HG03520 (cell line): ENCODE measurements around the gene UGGT2.
"Not testable (repeated sequence)": the region's sequence is repeated elsewhere in the genome, so short reads cannot be mapped to it uniquely, and the experiment has no call there.

Experiments
- ATAC-seq: cut with Tn5 transposase; IDR thresholded peaks from one replicate; pipeline ENCODE4 v1.9.1; 2021; ENCODE audit warnings: mild to moderate bottlenecking, moderate library complexity; ENCODE audit not compliant: unreplicated experiment

UGGT2 gene

GRCh38 chr13:96053003-96053703 lies at the start of gene UGGT2:
Gene UGGT2, minus strand, starts transcription at chr13:96053401. Its CDS starts 89 bp downstream, at chr13:96053312.
- ATAC-seq: peak; percentile 92

GRCh38 chr13:96100457-96101220 lies 47.4 kb upstream of the UGGT2 start:
- ATAC-seq: no peak

GRCh38 chr13:96093296-96094006 lies 40.2 kb upstream of the UGGT2 start:
- no peak for ATAC-seq

GRCh38 chr13:96091164-96092117 lies 38.2 kb upstream of the UGGT2 start:
- no peak for ATAC-seq

- ATAC-seq: peak; percentile 38
These were observed 37.3 kb upstream of the UGGT2 start for GRCh38 chr13:96090240-96091101.

GRCh38 chr13:96089749-96090239 lies 36.6 kb upstream of the UGGT2 start, which contains the start of gene HS6ST3:
Gene HS6ST3, plus strand, starts transcription at chr13:96090107.
- peak; percentile 35 for ATAC-seq

GRCh38 chr13:96089139-96089538 lies 35.9 kb upstream of the UGGT2 start:
- ATAC-seq: no peak

- no peak for ATAC-seq
These were observed 33.5 kb upstream of the UGGT2 start for GRCh38 chr13:96086736-96087135.

- ATAC-seq: no peak
These were observed 29.4 kb upstream of the UGGT2 start for GRCh38 chr13:96082640-96083039.

GRCh38 chr13:96081888-96082287 lies 28.7 kb upstream of the UGGT2 start:
- no peak for ATAC-seq

- ATAC-seq: no peak
These were observed 27.5 kb upstream of the UGGT2 start for GRCh38 chr13:96080676-96081075.

GRCh38 chr13:96075953-96076543 lies 22.8 kb upstream of the UGGT2 start:
- ATAC-seq: peak; percentile 62

GRCh38 chr13:96072392-96072791 lies 19.2 kb upstream of the UGGT2 start:
- ATAC-seq: no peak

GRCh38 chr13:96071504-96071903 lies 18.3 kb upstream of the UGGT2 start:
- ATAC-seq: no peak

GRCh38 chr13:96068729-96069128 lies 15.5 kb upstream of the UGGT2 start:
- ATAC-seq: no peak

GRCh38 chr13:96065849-96066248 lies 12.6 kb upstream of the UGGT2 start:
- ATAC-seq: no peak

- ATAC-seq: peak; percentile 63
These were observed 572 bp downstream of the UGGT2 start for GRCh38 chr13:96052656-96053002.

GRCh38 chr13:96051946-96052345 lies 1.3 kb downstream of the UGGT2 start:
- not testable (repeated sequence) for ATAC-seq

- ATAC-seq: not testable (repeated sequence)
These were observed 1.7 kb downstream of the UGGT2 start for GRCh38 chr13:96051491-96051890.
